Left renal cortex interstitium (tissue), 4 donors: ENCODE results near the gene NUP35. TPM values are rescaled to one million over a fixed set of nuclear protein-coding genes. Genes with fewer than 3 reads are reported as not detected.

Source experiments
- DNase-seq, 4 donors: peaks; one replicate each; pipeline ENCODE4 v3.0.0-alpha.2; 2013; ENCODE audit warnings: low read depth in 4 of 4, low spot score in 2 of 4, missing footprints in 1 of 4
- polyA plus RNA-seq, 4 donors: library from polyadenylated mRNA; unstranded; fragments of 120-200 nt; gene quantifications; one replicate each; pipeline ENCODE4 v1.2.1, GENCODE V29; 2013; ENCODE audit not compliant: insufficient read length in 4 of 4

The NUP35 gene
- polyA plus RNA-seq, 4 donors, result 23.6 to 29.3 (median 24.7) TPM

DNA sequence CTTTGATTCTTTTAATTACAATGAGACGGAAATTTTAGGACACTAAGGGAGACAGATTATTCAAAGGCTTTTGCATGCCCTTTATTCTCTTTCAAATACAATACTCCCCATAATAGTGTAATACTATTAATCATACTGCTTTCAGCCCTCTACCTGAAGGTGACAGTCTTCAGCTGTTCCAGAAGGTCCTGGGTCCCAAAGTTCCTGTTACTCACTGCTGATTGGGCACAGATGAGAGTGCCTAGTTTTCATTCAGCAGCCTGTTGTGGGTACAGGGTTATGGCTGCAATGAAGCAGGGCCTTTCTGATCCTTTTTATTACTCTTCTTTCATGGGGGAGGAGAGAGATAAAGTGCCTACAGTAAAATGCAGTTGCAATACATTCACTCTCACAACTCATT, 80.2 kb downstream of the NUP35 start:
- no peak for DNase-seq

DNA sequence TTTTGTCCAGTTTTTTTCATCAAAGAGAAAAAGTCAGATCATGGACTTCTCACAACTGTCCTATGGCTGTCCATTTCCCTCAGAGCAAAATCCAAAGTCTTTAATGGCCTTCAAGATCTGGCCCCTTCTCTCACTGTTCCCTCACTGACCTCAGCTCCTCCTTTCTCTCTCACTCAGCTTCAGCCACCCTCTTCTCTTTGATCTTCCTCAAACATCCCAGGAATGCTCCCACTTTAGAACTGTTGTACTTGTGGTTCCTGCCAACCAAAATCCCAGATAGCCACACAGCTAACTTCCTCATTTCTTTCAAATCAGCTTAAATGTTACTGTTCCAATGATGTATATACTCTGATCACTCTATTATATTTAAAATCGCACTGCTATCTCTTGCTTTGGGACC, 82.9 kb downstream of the NUP35 start:
- DNase-seq, result no peak

DNA sequence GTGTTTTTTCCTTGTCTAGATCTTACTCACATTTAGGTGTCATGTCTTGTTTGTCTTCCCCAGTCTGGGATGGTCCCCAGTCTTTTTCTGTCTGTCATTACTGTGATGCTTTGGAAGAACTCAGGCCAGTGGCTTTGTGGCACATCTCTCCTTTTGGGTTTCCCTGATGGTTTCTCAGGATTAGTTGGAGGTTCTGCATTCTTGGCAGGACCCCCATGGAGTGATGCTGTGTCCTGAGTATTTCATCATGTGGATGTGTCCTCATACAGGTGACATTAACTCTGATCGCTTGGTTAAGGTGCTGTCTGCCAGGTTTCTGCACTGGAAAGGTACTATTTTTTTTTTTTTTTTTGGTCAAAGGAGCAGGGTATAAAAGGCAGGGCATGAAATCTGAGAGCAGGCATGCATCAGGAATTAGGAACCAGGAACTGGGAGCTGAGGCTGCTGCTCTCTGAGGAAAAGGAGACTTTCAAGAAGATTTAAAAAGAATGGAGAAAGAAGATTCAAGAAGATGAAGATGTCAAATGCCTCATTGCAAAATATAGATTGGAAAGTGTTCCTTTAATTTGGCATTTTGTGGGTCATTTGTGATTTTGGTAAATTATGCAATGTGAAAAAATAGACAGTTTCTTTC, 85.3 kb downstream of the NUP35 start:
- no peak for DNase-seq

Other genes starting within 250 kb of the NUP35 start
- 100 to 1,000 TPM; 109 to 142 (median 130) TPM for gene NCKAP1, start 86.0 kb upstream of the NUP35 start, polyA plus RNA-seq
- 1 to 10 TPM; 3.9 to 6.6 (median 5.4) TPM for gene DUSP19, start 45.7 kb upstream of the NUP35 start, polyA plus RNA-seq